CD4-positive, alpha-beta memory T cell (primary cell): Measurements from ENCODE around the gene DHRS7. TPM values are rescaled to one million over a fixed set of nuclear protein-coding genes. Genes with fewer than 3 reads are reported as not detected.

ENCODE experiments used
- CTCF ChIA-PET: fragments of 350-600 bp; sonication (Branson Sonifier 250); formaldehyde crosslinking; loops from one replicate; lab custom pipeline; 2021; ENCODE audit warnings: inconsistent platforms; ENCODE audit not compliant: partially characterized antibody; lab: Charles Lee
- POLR2A ChIA-PET: fragments of 350-600 bp; sonication (Branson Sonifier 250); formaldehyde crosslinking; loops from one replicate; lab custom pipeline; 2021; ENCODE audit not compliant: partially characterized antibody; lab: Charles Lee
- DNase-seq, 5 donors: peaks; one replicate each; pipeline versions ENCODE4 v3.0.0 to v3.0.0-alpha.2; 2020 to 2022; ENCODE audit warnings: mixed read lengths in 1 of 5
- H3K27ac ChIP-seq: one replicate; pipeline ENCODE4 v1.7.0; 2013; ENCODE audit warnings: low read depth, low read length
- H3K27me3 ChIP-seq: 2 replicates; pipeline ENCODE4 v1.7.0; 2013; ENCODE audit warnings: mild to moderate bottlenecking, low read length, moderate library complexity; ENCODE audit not compliant: insufficient read depth
- H3K36me3 ChIP-seq: 2 replicates; pipeline ENCODE4 v1.7.0; 2013; ENCODE audit warnings: mild to moderate bottlenecking, low read length, moderate library complexity; ENCODE audit not compliant: insufficient read depth
- H3K4me1 ChIP-seq: 2 replicates; pipeline ENCODE4 v1.7.0; 2013; ENCODE audit warnings: mild to moderate bottlenecking, low read length, moderate library complexity; ENCODE audit not compliant: insufficient read depth
- H3K4me3 ChIP-seq, 2 donors: one replicate each; pipeline ENCODE4 v1.7.0; 2013; ENCODE audit warnings: low read length in 2 of 2, mild to moderate bottlenecking in 1 of 2
- H3K9me3 ChIP-seq, 2 donors: one replicate each; pipeline ENCODE4 v1.7.0; 2013; ENCODE audit warnings: low read length in 2 of 2, control low read depth in 1 of 2; ENCODE audit not compliant: control insufficient read depth in 1 of 2
- H3K27ac Mint-ChIP-seq, 7 donors: one replicate each; pipeline ENCODE4 v1.8.0; 2020 to 2021; ENCODE audit warnings: mixed read lengths in 7 of 7, mild to moderate bottlenecking in 6 of 7, inconsistent platforms in 3 of 7, moderate library complexity in 3 of 7
- H3K27me3 Mint-ChIP-seq, 2 donors: one replicate each; pipeline ENCODE4 v1.8.0; 2020 to 2021; ENCODE audit warnings: mixed read lengths in 2 of 2
- H3K36me3 Mint-ChIP-seq, 2 donors: one replicate each; pipeline ENCODE4 v1.8.0; 2020 to 2021; ENCODE audit warnings: mixed read lengths in 2 of 2, inconsistent platforms in 1 of 2, mild to moderate bottlenecking in 1 of 2
- H3K4me1 Mint-ChIP-seq, 4 donors: one replicate each; pipeline ENCODE4 v1.8.0; 2020 to 2021; ENCODE audit warnings: mixed read lengths in 4 of 4, mild to moderate bottlenecking in 1 of 4
- H3K4me3 Mint-ChIP-seq, 8 donors: one replicate each; pipeline ENCODE4 v1.8.0; 2020 to 2021; ENCODE audit warnings: mixed read lengths in 8 of 8, mild to moderate bottlenecking in 7 of 8, moderate library complexity in 6 of 8, inconsistent platforms in 3 of 8
- H3K9me3 Mint-ChIP-seq, 8 donors: one replicate each; pipeline ENCODE4 v1.8.0; 2020 to 2021; ENCODE audit warnings: mixed read lengths in 8 of 8, mild to moderate bottlenecking in 5 of 8, inconsistent platforms in 3 of 8, moderate library complexity in 1 of 8
- intact Hi-C: fragments of 100-400 bp; cut with micrococcal nuclease; formaldehyde crosslinking; loops from one replicate; pipeline ENCODE4 v1.15.1; 2023
- polyA plus RNA-seq, 2 donors: library from polyadenylated mRNA; unstranded; fragments of 300-500 nt; fragmentation: Illumina TruSeq; gene quantifications; one replicate each; pipeline ENCODE4 v1.2.3, GENCODE V29; 2021
- total RNA-seq, 2 experiments: library from RNA; stranded (reverse); gene quantifications; one replicate each; pipeline ENCODE4 v1.2.3, GENCODE V29; 2021

DHRS7 gene
- total and polyA plus RNA-seq, 4 experiments from 2014 or later: 63.5 to 386 (median 141) TPM

GRCh38 chr14:60196291-60196690 lies 31.1 kb upstream of the DHRS7 start:
- CTCF ChIA-PET: interaction anchor here (0.9 to 1.4 kb wide), 7 partner anchors 8 to 821 kb away, joined by 3 to 4 read pairs (median 3); partner anchors contain the start of gene PPM1A
- Histone ChIP-seq H3K4me3 (no peak overlapping the region), H3K27me3 (no peaks in the 10 kb centered on the region), H3K27ac (no peak overlapping the region), H3K4me1 (no peaks in the 10 kb centered on the region), H3K36me3 (no peaks in the 10 kb centered on the region), H3K9me3 (no peaks in the 10 kb centered on the region)
- H3K36me3 Mint-ChIP-seq: peaks cover 2 to 11% of the 10 kb centered on the region in 2 donors
- H3K9me3 Mint-ChIP-seq: peaks cover 4 to 28% (median 17%) of the 10 kb centered on the region in 8 donors
- POLR2A ChIA-PET: interaction anchor here (1.4 kb wide), 1 partner anchor 52 kb away, joined by 5 read pairs; no protein-coding TSS in a partner anchor
- H3K27ac Mint-ChIP-seq: no peak overlapping the region
- H3K4me3 Mint-ChIP-seq: no peak overlapping the region
- peaks cover 0 to 5% (median under 1%) of the 10 kb centered on the region in 4 donors for H3K4me1 Mint-ChIP-seq
- H3K27me3 Mint-ChIP-seq: peaks cover 5 to 7% of the 10 kb centered on the region in 2 donors
- intact Hi-C loops: loop anchor here (5.0 kb wide), 1 partner anchor 136 kb away; no protein-coding TSS in a partner anchor
- DNase-seq: no peak

GRCh38 chr14:60195179-60195810 lies 30.1 kb upstream of the DHRS7 start:
- Mint-ChIP-seq H3K27ac (no peak overlapping the region), H3K4me3 (no peak overlapping the region), H3K27me3 (peaks cover 5% of the 10 kb centered on the region in 2 donors), H3K9me3 (peaks cover 4 to 21% (median 15%) of the 10 kb centered on the region in 8 donors), H3K4me1 (peaks cover 0 to 5% (median under 1%) of the 10 kb centered on the region in 4 donors), H3K36me3 (peaks cover 2 to 11% of the 10 kb centered on the region in 2 donors)
- CTCF ChIA-PET: interaction anchor here (0.5 to 1.4 kb wide), 6 partner anchors 9 to 485 kb away, joined by 3 to 4 read pairs (median 3); no protein-coding TSS in a partner anchor
- Histone ChIP-seq H3K27me3 (no peaks in the 10 kb centered on the region), H3K4me1 (no peaks in the 10 kb centered on the region), H3K9me3 (no peaks in the 10 kb centered on the region), H3K27ac (no peak overlapping the region), H3K36me3 (no peaks in the 10 kb centered on the region), H3K4me3 (no peak overlapping the region)
- POLR2A ChIA-PET: interaction anchor here (1.4 kb wide), 1 partner anchor 53 kb away, joined by 5 read pairs; no protein-coding TSS in a partner anchor
- peak in 1 of 5 donors; percentile 6 for DNase-seq
- intact Hi-C loops: loop anchor here (5.0 kb wide), 1 partner anchor 137 kb away; no protein-coding TSS in a partner anchor

GRCh38 chr14:60189923-60190840 lies 25.0 kb upstream of the DHRS7 start:
- Mint-ChIP-seq H3K36me3 (no peaks in the 10 kb centered on the region), H3K9me3 (no peaks in the 10 kb centered on the region), H3K27me3 (no peaks in the 10 kb centered on the region), H3K4me3 (no peak overlapping the region), H3K4me1 (no peaks in the 10 kb centered on the region), H3K27ac (peak overlapping the region in 1 of 7 donors; percentile 14)
- CTCF ChIA-PET: interaction anchor here (1.5 to 12.7 kb wide), 2 partner anchors 141 to 226 kb away, joined by 5 to 320 read pairs; no protein-coding TSS in a partner anchor
- no peaks in the 10 kb centered on the region for H3K9me3 ChIP-seq
- H3K4me1 ChIP-seq: no peaks in the 10 kb centered on the region
- no peak overlapping the region for H3K4me3 ChIP-seq
- H3K36me3 ChIP-seq: no peaks in the 10 kb centered on the region
- H3K27me3 ChIP-seq: no peaks in the 10 kb centered on the region
- no peak overlapping the region for H3K27ac ChIP-seq
- POLR2A ChIA-PET: no interaction called here
- intact Hi-C loops: loop anchor here (10.0 kb wide), 1 partner anchor 365 kb away; no protein-coding TSS in a partner anchor
- no peak for DNase-seq

- no peaks in the 10 kb centered on the region for H3K9me3 ChIP-seq
- no peak overlapping the region for H3K4me3 Mint-ChIP-seq
- DNase-seq: no peak
- no peak overlapping the region for H3K27ac ChIP-seq
- H3K27me3 ChIP-seq: no peaks in the 10 kb centered on the region
- H3K27ac Mint-ChIP-seq: no peak overlapping the region
- H3K27me3 Mint-ChIP-seq: no peaks in the 10 kb centered on the region
- intact Hi-C loops: loop anchor here (10.0 kb wide), 1 partner anchor 366 kb away; no protein-coding TSS in a partner anchor
- ChIA-PET CTCF (interaction anchor here (2.1 to 12.7 kb wide), 2 partner anchors 60 to 224 kb away, joined by 6 to 320 read pairs; partner anchors contain the start of gene PPM1A), POLR2A (no interaction called here)
- peaks cover 4% of the 10 kb centered on the region for H3K4me1 ChIP-seq
- no peaks in the 10 kb centered on the region for H3K36me3 Mint-ChIP-seq
- H3K36me3 ChIP-seq: no peaks in the 10 kb centered on the region
- peaks cover 3 to 8% (median 5%) of the 10 kb centered on the region in 4 donors for H3K4me1 Mint-ChIP-seq
- H3K9me3 Mint-ChIP-seq: no peaks in the 10 kb centered on the region
- H3K4me3 ChIP-seq: no peak overlapping the region
Measured at GRCh38 chr14:60188696-60189095, 23.5 kb upstream of the DHRS7 start.

- ChIA-PET POLR2A (no interaction called here), CTCF (interaction anchor here (1.5 to 12.7 kb wide), 6 partner anchors 16 to 224 kb away, joined by 3 to 320 read pairs (median 56); partner anchors contain the start of genes DHRS7 and PPM1A)
- no peak for DNase-seq
- Mint-ChIP-seq H3K4me1 (peaks cover 7 to 13% (median 8%) of the 10 kb centered on the region in 4 donors), H3K4me3 (no peak overlapping the region), H3K9me3 (no peaks in the 10 kb centered on the region), H3K27me3 (no peaks in the 10 kb centered on the region), H3K36me3 (no peaks in the 10 kb centered on the region), H3K27ac (no peak overlapping the region)
- Histone ChIP-seq H3K36me3 (no peaks in the 10 kb centered on the region), H3K4me1 (peaks cover 8% of the 10 kb centered on the region), H3K27ac (no peak overlapping the region), H3K4me3 (no peak overlapping the region), H3K9me3 (no peaks in the 10 kb centered on the region), H3K27me3 (no peaks in the 10 kb centered on the region)
- intact Hi-C loops: loop anchor here (10.0 kb wide), 1 partner anchor 367 kb away; no protein-coding TSS in a partner anchor
Measured at GRCh38 chr14:60188115-60188514, 22.9 kb upstream of the DHRS7 start.

GRCh38 chr14:60184905-60185555 lies 19.8 kb upstream of the DHRS7 start:
- H3K27ac Mint-ChIP-seq: peak overlapping the region in 1 of 7 donors; percentile 84
- no peaks in the 10 kb centered on the region for H3K36me3 ChIP-seq
- H3K9me3 ChIP-seq: no peaks in the 10 kb centered on the region
- peaks cover 0 to 10% (median 2%) of the 10 kb centered on the region in 8 donors for H3K9me3 Mint-ChIP-seq
- H3K36me3 Mint-ChIP-seq: peaks cover 0 to 4% of the 10 kb centered on the region in 2 donors
- H3K4me1 ChIP-seq: peaks cover 8% of the 10 kb centered on the region
- H3K4me1 Mint-ChIP-seq: peaks cover 7 to 13% (median 8%) of the 10 kb centered on the region in 4 donors
- intact Hi-C loops: loop anchor here (1.0 to 10.0 kb wide), 11 partner anchors 20 to 1058 kb away; partner anchors contain the start of genes CCDC175, DHRS7, JKAMP and L3HYPDH
- H3K4me3 Mint-ChIP-seq: no peak overlapping the region
- no peak overlapping the region for H3K4me3 ChIP-seq
- ChIA-PET CTCF (interaction anchor here (0.7 to 12.7 kb wide), 23 partner anchors 11 to 1060 kb away, joined by 3 to 320 read pairs (median 6); partner anchors contain the start of genes DHRS7 and PPM1A), POLR2A (interaction anchor here (2.8 to 4.9 kb wide), 3 partner anchors 20 to 220 kb away, joined by 17 to 40 read pairs (median 24); partner anchors contain the start of genes DHRS7 and PPM1A)
- no peak for DNase-seq
- H3K27me3 ChIP-seq: no peaks in the 10 kb centered on the region
- H3K27ac ChIP-seq: no peak overlapping the region
- H3K27me3 Mint-ChIP-seq: no peaks in the 10 kb centered on the region
